Panc1 (cell line): ENCODE measurements around the gene CSTF1. TPM values are rescaled to one million over a fixed set of nuclear protein-coding genes. Genes with fewer than 3 reads are reported as not detected.

Experiments
- ATAC-seq: fragments of 200-7000 bp; cut with Tn5 transposase; 2 replicates; pipeline ENCODE4 v1.9.1; 2020; ENCODE audit warnings: mild to moderate bottlenecking, moderate library complexity
- BruUV-seq: library from RNA; stranded (reverse); fragments of 400-500 nt; replicated peaks from 2 replicates; lab custom pipeline; 2021; lab: Mats Ljungman, UMichigan
- CTCF ChIA-PET: fragments of 300-600 bp; sonication (Branson Sonifier 250); formaldehyde crosslinking; loops from one replicate; lab custom pipeline; 2022; ENCODE audit warnings: antibody characterized with exemption; lab: Charles Lee
- POLR2A ChIA-PET: fragments of 300-600 bp; sonication (Branson Sonifier 250); formaldehyde crosslinking; loops from one replicate; lab custom pipeline; 2022; ENCODE audit warnings: antibody characterized with exemption; lab: Charles Lee
- DNase-seq: peaks from one replicate; pipeline ENCODE4 v3.0.0-alpha.2; 2010; ENCODE audit warnings: low read depth, low spot score
- H3K27ac ChIP-seq: 2 replicates; pipeline ENCODE4 v1.5.1; 2011; ENCODE audit warnings: mild to moderate bottlenecking, low read length, inconsistent platforms
- H3K27me3 ChIP-seq: fragments of 200-500 bp; sonication (Bioruptor generic); 2 replicates; pipeline ENCODE4 v1.6.0; 2014; ENCODE audit warnings: low read length, inconsistent platforms; ENCODE audit not compliant: control insufficient read depth, insufficient read depth
- H3K36me3 ChIP-seq: fragments of 200-500 bp; sonication (Bioruptor generic); 2 replicates; pipeline ENCODE4 v1.5.1; 2014; ENCODE audit warnings: inconsistent platforms, mild to moderate bottlenecking, low read length, moderate library complexity; ENCODE audit not compliant: control insufficient read depth, insufficient read depth
- H3K4me1 ChIP-seq: 2 replicates; pipeline ENCODE4 v1.5.1; 2011; ENCODE audit warnings: inconsistent platforms, mild to moderate bottlenecking, low read length, moderate library complexity; ENCODE audit not compliant: control insufficient read depth, insufficient read depth
- H3K4me3 ChIP-seq, 2 experiments: 2 replicates each; pipeline ENCODE4 v1.5.1; 2011 to 2012; ENCODE audit warnings: low read depth in 2 of 2, low read length in 2 of 2, mild to moderate bottlenecking in 2 of 2, inconsistent platforms in 1 of 2, moderate library complexity in 1 of 2
- H3K9me3 ChIP-seq: fragments of 200-500 bp; sonication (Bioruptor generic); 2 replicates; pipeline ENCODE4 v1.5.1; 2014; ENCODE audit warnings: low read depth, mild to moderate bottlenecking, inconsistent platforms, low read length, moderate library complexity; ENCODE audit not compliant: control insufficient read depth, insufficient read depth
- POLR2AphosphoS5 ChIP-seq: IDR thresholded peaks from 2 replicates; pipeline ENCODE4 v1.6.1; 2012; ENCODE audit warnings: mild to moderate bottlenecking, low read depth, low read length, moderate library complexity
- SIN3A ChIP-seq: IDR thresholded peaks from 2 replicates; pipeline ENCODE4 v1.6.1; 2012; ENCODE audit warnings: low read depth, mild to moderate bottlenecking, low read length, moderate library complexity, borderline replicate concordance; ENCODE audit not compliant: insufficient read depth
- TCF7L2 ChIP-seq: IDR thresholded peaks from 2 replicates; pipeline ENCODE4 v1.6.1; 2011; ENCODE audit warnings: mild to moderate bottlenecking, low read depth, low read length, inconsistent platforms
- in situ Hi-C: cut with HindIII; loops from 2 replicates; pipeline ENCODE4 v1.10.0; 2016; ENCODE audit warnings: low sequenced_read_pairs, low pct_unique_long_range_greater_than_20kb
- intact Hi-C: fragments of 100-400 bp; cut with micrococcal nuclease; formaldehyde crosslinking; loops from one replicate; pipeline ENCODE4 v1.10.0; 2022; ENCODE audit not compliant: unreplicated experiment
- total RNA-seq: library from RNA; stranded (reverse); gene quantifications from one replicate; pipeline ENCODE4 v1.2.1, GENCODE V29; 2021; ENCODE audit not compliant: unreplicated experiment
- TF ChIP-seq, protein P1 (sequence below): fragments of 450-650 bp; IDR thresholded peaks from 2 replicates; pipeline ENCODE4 v1.5.1; 2017; ENCODE audit warnings: mild to moderate bottlenecking
- TF ChIP-seq, protein P2 (sequence below), 2 experiments: IDR thresholded peaks; 2 replicates each; pipeline ENCODE4 v1.6.1; 2011 to 2012; ENCODE audit warnings: low read depth in 2 of 2, control low read depth in 1 of 2, low read length in 1 of 2, mild to moderate bottlenecking in 1 of 2, moderate library complexity in 1 of 2; ENCODE audit not compliant: insufficient read depth in 1 of 2

Gene CSTF1
- total RNA-seq, 1 experiment from 2014 or later: 46.3 TPM

DNA sequence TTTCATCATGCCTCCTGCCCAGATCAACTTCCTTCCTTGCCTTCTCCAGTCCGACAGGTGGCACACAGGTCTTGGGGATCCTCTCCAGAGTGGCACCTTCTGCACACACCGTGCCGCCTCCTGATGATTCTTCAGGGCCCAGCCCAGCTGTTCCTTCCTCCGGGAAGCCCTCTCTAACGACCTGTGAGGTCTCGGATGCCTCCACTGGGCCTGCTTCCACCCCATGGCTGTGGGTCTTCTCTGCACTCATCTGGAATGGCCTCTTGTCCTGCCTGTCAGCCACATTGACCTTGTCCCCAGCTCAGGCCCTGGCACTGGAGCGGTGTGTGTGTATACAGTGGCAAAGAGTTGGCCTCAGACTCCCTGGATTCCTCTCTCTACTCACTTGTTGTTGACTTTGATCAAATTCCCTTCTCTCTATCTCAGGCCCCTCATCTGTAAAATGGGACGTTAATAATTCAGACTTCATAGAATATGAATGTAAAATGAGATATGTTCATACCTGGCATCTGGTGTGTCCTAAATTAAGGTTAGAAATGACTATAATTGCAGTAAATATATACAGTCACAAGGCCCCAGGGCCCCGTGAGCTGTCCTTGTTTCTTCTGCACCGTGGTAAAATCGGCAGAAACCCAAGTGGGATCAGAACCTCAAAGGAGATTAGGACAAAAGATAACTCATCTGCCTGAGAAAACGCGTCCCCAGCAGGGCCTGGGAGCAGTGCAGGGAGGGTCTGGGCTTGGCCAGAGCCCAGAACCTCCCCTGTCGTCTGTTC is 32.1 kb upstream of the CSTF1 start:
- H3K27ac ChIP-seq: no peak overlapping the region
- POLR2A ChIA-PET: no interaction called here
- TF ChIP-seq, protein P1, sequence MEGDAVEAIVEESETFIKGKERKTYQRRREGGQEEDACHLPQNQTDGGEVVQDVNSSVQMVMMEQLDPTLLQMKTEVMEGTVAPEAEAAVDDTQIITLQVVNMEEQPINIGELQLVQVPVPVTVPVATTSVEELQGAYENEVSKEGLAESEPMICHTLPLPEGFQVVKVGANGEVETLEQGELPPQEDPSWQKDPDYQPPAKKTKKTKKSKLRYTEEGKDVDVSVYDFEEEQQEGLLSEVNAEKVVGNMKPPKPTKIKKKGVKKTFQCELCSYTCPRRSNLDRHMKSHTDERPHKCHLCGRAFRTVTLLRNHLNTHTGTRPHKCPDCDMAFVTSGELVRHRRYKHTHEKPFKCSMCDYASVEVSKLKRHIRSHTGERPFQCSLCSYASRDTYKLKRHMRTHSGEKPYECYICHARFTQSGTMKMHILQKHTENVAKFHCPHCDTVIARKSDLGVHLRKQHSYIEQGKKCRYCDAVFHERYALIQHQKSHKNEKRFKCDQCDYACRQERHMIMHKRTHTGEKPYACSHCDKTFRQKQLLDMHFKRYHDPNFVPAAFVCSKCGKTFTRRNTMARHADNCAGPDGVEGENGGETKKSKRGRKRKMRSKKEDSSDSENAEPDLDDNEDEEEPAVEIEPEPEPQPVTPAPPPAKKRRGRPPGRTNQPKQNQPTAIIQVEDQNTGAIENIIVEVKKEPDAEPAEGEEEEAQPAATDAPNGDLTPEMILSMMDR: no peak
- no peak for TF ChIP-seq POLR2AphosphoS5
- TF ChIP-seq, protein P2, sequence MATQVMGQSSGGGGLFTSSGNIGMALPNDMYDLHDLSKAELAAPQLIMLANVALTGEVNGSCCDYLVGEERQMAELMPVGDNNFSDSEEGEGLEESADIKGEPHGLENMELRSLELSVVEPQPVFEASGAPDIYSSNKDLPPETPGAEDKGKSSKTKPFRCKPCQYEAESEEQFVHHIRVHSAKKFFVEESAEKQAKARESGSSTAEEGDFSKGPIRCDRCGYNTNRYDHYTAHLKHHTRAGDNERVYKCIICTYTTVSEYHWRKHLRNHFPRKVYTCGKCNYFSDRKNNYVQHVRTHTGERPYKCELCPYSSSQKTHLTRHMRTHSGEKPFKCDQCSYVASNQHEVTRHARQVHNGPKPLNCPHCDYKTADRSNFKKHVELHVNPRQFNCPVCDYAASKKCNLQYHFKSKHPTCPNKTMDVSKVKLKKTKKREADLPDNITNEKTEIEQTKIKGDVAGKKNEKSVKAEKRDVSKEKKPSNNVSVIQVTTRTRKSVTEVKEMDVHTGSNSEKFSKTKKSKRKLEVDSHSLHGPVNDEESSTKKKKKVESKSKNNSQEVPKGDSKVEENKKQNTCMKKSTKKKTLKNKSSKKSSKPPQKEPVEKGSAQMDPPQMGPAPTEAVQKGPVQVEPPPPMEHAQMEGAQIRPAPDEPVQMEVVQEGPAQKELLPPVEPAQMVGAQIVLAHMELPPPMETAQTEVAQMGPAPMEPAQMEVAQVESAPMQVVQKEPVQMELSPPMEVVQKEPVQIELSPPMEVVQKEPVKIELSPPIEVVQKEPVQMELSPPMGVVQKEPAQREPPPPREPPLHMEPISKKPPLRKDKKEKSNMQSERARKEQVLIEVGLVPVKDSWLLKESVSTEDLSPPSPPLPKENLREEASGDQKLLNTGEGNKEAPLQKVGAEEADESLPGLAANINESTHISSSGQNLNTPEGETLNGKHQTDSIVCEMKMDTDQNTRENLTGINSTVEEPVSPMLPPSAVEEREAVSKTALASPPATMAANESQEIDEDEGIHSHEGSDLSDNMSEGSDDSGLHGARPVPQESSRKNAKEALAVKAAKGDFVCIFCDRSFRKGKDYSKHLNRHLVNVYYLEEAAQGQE (IDR thresholded peaks at IDR 0.05; ENCODE audit: insufficient read depth in 1 of 2, low read depth in 2 of 2, low read length in 1 of 2): no peak
- TF ChIP-seq SIN3A: no peak
- no peak for TF ChIP-seq TCF7L2
- peak overlapping the region in 1 of 2 experiments; percentile 72; a peak in 1 of 4 replicates for H3K4me3 ChIP-seq
- H3K4me1 ChIP-seq: peaks cover 3% of the 10 kb centered on the region
- no peaks in the 10 kb centered on the region for H3K36me3 ChIP-seq
- ATAC-seq: no peak
- H3K9me3 ChIP-seq: no peaks in the 10 kb centered on the region
- H3K27me3 ChIP-seq: peaks cover 3% of the 10 kb centered on the region
- in situ Hi-C loops (no loop called here), intact Hi-C loops (no loop called here)
- BruUV-seq: no TSS peak
- CTCF ChIA-PET: no interaction called here
- DNase-seq: no peak

DNA sequence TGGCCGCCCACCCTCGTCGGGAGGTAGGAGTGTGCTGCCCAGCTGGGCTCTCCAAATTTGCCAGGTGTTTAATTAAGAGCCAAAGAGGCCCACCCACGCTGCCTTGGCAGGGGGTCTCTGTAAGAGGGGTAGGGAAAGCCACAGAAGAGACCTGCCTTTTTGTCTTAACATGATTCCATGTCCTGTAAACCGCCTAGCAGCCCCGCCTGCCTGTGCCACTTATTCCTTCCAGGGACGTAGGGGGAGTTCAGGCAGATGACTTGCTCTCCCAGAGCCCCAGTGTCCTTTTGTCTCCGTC is 31.6 kb upstream of the CSTF1 start:
- Histone ChIP-seq H3K9me3 (no peaks in the 10 kb centered on the region), H3K27ac (no peak overlapping the region), H3K27me3 (peaks cover under 1% of the 10 kb centered on the region), H3K4me1 (peaks cover 3% of the 10 kb centered on the region), H3K36me3 (no peaks in the 10 kb centered on the region), H3K4me3 (no peak overlapping the region)
- DNase-seq: no peak
- in situ Hi-C loops: no loop called here
- ChIA-PET POLR2A (no interaction called here), CTCF (no interaction called here)
- no TSS peak for BruUV-seq
- no peak for ATAC-seq
- TF ChIP-seq TCF7L2 (no peak), POLR2AphosphoS5 (no peak), SIN3A (no peak)
- TF ChIP-seq, protein P1: no peak
- TF ChIP-seq, protein P2 (IDR thresholded peaks at IDR 0.05; ENCODE audit: insufficient read depth in 1 of 2, low read depth in 2 of 2, low read length in 1 of 2): no peak
- intact Hi-C loops: no loop called here
